Neuronal stem cell (in vitro differentiated cells): Measurements from ENCODE around the gene ANGPT4.

Experiments
- DNase-seq: peaks from one replicate; pipeline ENCODE4 v3.0.0-alpha.2; 2013; ENCODE audit warnings: low spot score
- H2AFZ ChIP-seq: one replicate; pipeline ENCODE4 v1.6.1; 2013; ENCODE audit warnings: mild to moderate bottlenecking, low read length, inconsistent platforms
- H2AK5ac ChIP-seq: 2 replicates; pipeline ENCODE4 v1.6.1; 2013; ENCODE audit warnings: low read depth, mild to moderate bottlenecking, inconsistent platforms, low read length, moderate library complexity, mixed read lengths
- H2BK120ac ChIP-seq: 2 replicates; pipeline ENCODE4 v1.6.1; 2013; ENCODE audit warnings: low read depth, mild to moderate bottlenecking, inconsistent platforms, low read length, moderate library complexity, mixed read lengths
- H2BK12ac ChIP-seq: one replicate; pipeline ENCODE4 v1.6.1; 2013; ENCODE audit warnings: low read length, inconsistent platforms
- H2BK15ac ChIP-seq: 2 replicates; pipeline ENCODE4 v1.6.1; 2013; ENCODE audit warnings: mild to moderate bottlenecking, low read length, inconsistent platforms, mixed read lengths
- H2BK5ac ChIP-seq: one replicate; pipeline ENCODE4 v1.6.1; 2013; ENCODE audit warnings: inconsistent platforms, mild to moderate bottlenecking, low read length, moderate library complexity
- H3K14ac ChIP-seq: one replicate; pipeline ENCODE4 v1.6.1; 2013; ENCODE audit warnings: low read length, inconsistent platforms
- H3K18ac ChIP-seq: 2 replicates; pipeline ENCODE4 v1.6.1; 2013; ENCODE audit warnings: low read length, inconsistent platforms
- H3K23ac ChIP-seq: 2 replicates; pipeline ENCODE4 v1.6.1; 2013; ENCODE audit warnings: low read depth, mild to moderate bottlenecking, mixed read lengths, low read length, inconsistent platforms; ENCODE audit not compliant: poor library complexity
- H3K27ac ChIP-seq: replicated peaks from 3 replicates; pipeline ENCODE4 v1.5.1; 2013; ENCODE audit warnings: low read length, inconsistent platforms
- H3K27me3 ChIP-seq, 3 experiments: 2 replicates each; pipeline ENCODE4 v1.6.1; 2013; ENCODE audit warnings: low read length in 3 of 3, mild to moderate bottlenecking in 2 of 3, inconsistent platforms in 1 of 3, low read depth in 1 of 3, mixed read lengths in 1 of 3, moderate library complexity in 1 of 3; ENCODE audit not compliant: control insufficient read depth in 3 of 3, insufficient read depth in 3 of 3
- H3K36me3 ChIP-seq, 2 donors: replicated peaks in 1 of 2; 2 replicates each; pipeline ENCODE4 v1.6.1; 2013; ENCODE audit warnings: low read length in 2 of 2; ENCODE audit not compliant: control insufficient read depth in 2 of 2, insufficient read depth in 2 of 2
- H3K4ac ChIP-seq: 2 replicates; pipeline ENCODE4 v1.6.1; 2013; ENCODE audit warnings: inconsistent platforms, mild to moderate bottlenecking, low read length, moderate library complexity
- H3K4me1 ChIP-seq, 2 donors: 1 replicate in 1 of 2; 2 replicates in 1 of 2; pipeline ENCODE4 v1.6.1; 2013; ENCODE audit warnings: low read length in 2 of 2, low read depth in 1 of 2; ENCODE audit not compliant: control insufficient read depth in 2 of 2, insufficient read depth in 1 of 2
- H3K4me2 ChIP-seq: one replicate; pipeline ENCODE4 v1.6.1; 2013; ENCODE audit warnings: mild to moderate bottlenecking, low read length, inconsistent platforms; ENCODE audit not compliant: insufficient read depth, poor library complexity, severe bottlenecking
- H3K4me3 ChIP-seq, 2 donors: 2 replicates each; pipeline ENCODE4 v1.5.1; 2013; ENCODE audit warnings: low read length in 2 of 2, mild to moderate bottlenecking in 2 of 2, inconsistent platforms in 1 of 2, moderate library complexity in 1 of 2
- H3K79me1 ChIP-seq: one replicate; pipeline ENCODE4 v1.6.1; 2013; ENCODE audit warnings: low read depth, mild to moderate bottlenecking, inconsistent platforms, low read length, moderate library complexity
- H3K9ac ChIP-seq: one replicate; pipeline ENCODE4 v1.6.1; 2013; ENCODE audit warnings: mild to moderate bottlenecking, low read depth, low read length, inconsistent platforms; ENCODE audit not compliant: poor library complexity
- H3K9me3 ChIP-seq, 2 donors: replicated peaks in 1 of 2; 2 replicates each; pipeline versions ENCODE3 to v1.6.1; 2013; ENCODE audit warnings: low read length in 2 of 2, mild to moderate bottlenecking in 2 of 2, inconsistent platforms in 1 of 2, low read depth in 1 of 2, mixed read lengths in 1 of 2, moderate library complexity in 1 of 2; ENCODE audit not compliant: control insufficient read depth in 2 of 2, insufficient read depth in 1 of 2
- H4K8ac ChIP-seq: one replicate; pipeline ENCODE4 v1.6.1; 2013; ENCODE audit warnings: low read depth, mild to moderate bottlenecking, inconsistent platforms, low read length, moderate library complexity
- H4K91ac ChIP-seq: one replicate; pipeline ENCODE4 v1.6.1; 2013; ENCODE audit warnings: low read length, low read depth, mild to moderate bottlenecking, inconsistent platforms; ENCODE audit not compliant: poor library complexity
- WGBS, 2 donors: extraction: QIAGEN DNeasy Blood & Tissue Kit; methylation state at CpG; one replicate each; pipeline ENCODE4 v1.1.7; 2013; ENCODE audit warnings: missing lambda C conversion rate in 2 of 2, mixed read lengths in 1 of 2; ENCODE audit not compliant: insufficient read length in 2 of 2, insufficient replicate concordance in 1 of 2; ENCODE audit errors: extremely low coverage in 2 of 2; 5-methylcytosine and 5-hydroxymethylcytosine counted together

Gene ANGPT4

DNA sequence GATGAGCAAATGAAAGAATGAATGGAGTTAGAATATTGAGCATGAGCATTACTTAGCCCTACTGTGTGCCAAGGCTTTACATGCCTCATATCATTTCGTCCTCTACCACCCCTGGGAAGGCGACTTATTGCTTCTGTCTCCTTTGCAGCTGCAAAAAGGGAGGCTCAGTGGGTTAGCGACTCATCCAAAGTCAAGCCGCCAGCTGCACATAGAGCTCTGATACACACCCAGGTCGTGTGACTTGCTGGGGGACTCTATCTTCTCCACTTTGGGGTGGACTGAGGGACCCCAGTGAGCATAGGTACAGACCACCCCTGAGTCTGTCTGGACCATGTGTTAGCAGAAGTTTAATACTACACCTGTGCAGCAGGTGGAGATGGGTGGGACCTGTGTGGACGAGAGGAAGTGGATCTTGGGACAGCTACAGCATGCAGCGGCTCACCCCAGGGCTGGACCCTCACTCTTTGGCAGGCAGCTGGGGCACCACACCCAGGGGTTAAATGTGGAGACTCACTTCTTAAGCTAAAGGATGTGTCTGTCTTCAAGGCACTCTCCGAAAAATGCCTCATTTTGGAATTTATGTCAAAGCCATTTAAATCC, 36.2 kb upstream of the ANGPT4 start:
- peaks cover 0 to 4% (median 0%) of the 10 kb centered on the region in 3 experiments for H3K27me3 ChIP-seq

DNA sequence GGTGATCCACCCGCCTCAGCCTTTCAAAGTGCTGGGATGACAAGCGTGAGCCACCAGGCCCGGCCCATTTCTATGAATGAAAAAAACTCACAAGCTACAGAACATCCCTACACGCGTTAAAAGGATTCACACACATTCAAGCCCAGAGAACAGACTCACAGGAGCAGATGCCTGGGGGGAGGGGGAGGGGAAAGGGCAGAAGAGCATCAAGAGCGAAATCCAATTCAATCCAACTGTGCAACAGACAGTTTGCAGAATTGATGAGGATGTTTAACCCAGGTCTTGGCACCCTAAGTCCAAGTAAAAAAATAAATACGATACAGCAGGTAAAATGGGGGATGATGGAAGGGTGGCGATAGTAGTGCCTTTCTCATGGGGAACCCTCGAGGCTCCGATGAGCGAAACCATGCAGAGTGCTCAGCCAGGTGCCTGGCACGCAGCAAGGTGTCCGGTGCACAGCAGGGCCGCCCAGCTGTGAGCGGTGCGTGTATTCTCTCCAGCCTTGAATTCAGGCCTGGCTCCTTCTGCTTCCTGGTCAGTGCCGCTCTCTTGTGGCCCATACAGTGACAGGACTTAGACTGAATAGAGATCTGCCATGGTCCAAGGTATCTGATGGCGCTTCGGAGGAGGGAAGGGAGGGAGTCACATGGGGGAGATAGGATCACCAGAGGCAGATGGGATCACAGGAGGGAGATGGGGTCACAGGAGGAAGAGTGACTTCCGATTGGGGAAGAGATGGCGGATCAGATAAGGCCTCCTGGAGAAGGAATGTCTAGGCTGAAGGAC, 35.4 kb upstream of the ANGPT4 start:
- Histone ChIP-seq H3K4me1 (peaks cover 0 to 2% of the 10 kb centered on the region in 2 donors), H3K79me1 (no peaks in the 10 kb centered on the region), H3K4ac (no peak overlapping the region), H3K9me3 (no peaks in the 10 kb centered on the region), H3K9ac (no peak overlapping the region), H2AK5ac (no peak overlapping the region), H3K23ac (no peak overlapping the region), H2AFZ (no peak overlapping the region), H3K27ac (no peak overlapping the region), H2BK5ac (no peak overlapping the region), H3K4me2 (no peak overlapping the region), H4K91ac (no peak overlapping the region), H3K36me3 (no peaks in the 10 kb centered on the region), H3K4me3 (peak overlapping the region in 1 of 2 donors; percentile 53), H2BK15ac (no peak overlapping the region), H3K18ac (no peak overlapping the region), H3K27me3 (peaks cover 0 to 5% (median 0%) of the 10 kb centered on the region in 3 experiments), H2BK12ac (no peak overlapping the region), H4K8ac (no peak overlapping the region), H2BK120ac (no peak overlapping the region), H3K14ac (no peak overlapping the region)
- WGBS, 2 donors: no CpG with 5 or more reads among the region's 21 CpGs
- no peak for DNase-seq

More for the DNA sequence above, 36.2 kb upstream of the ANGPT4 start:
- Histone ChIP-seq H2BK120ac (no peak overlapping the region), H2AK5ac (no peak overlapping the region), H2BK15ac (no peak overlapping the region), H3K18ac (no peak overlapping the region), H3K4ac (no peak overlapping the region), H3K9me3 (no peaks in the 10 kb centered on the region), H3K23ac (no peak overlapping the region), H3K9ac (no peak overlapping the region), H3K4me3 (no peak overlapping the region), H3K4me1 (peaks cover 0 to 2% of the 10 kb centered on the region in 2 donors), H4K8ac (no peak overlapping the region), H4K91ac (no peak overlapping the region), H3K36me3 (no peaks in the 10 kb centered on the region), H2BK5ac (no peak overlapping the region), H3K4me2 (no peak overlapping the region), H3K27ac (no peak overlapping the region), H3K79me1 (no peaks in the 10 kb centered on the region), H2AFZ (no peak overlapping the region), H2BK12ac (no peak overlapping the region), H3K14ac (no peak overlapping the region)
- WGBS, 2 donors: no CpG with 5 or more reads among the region's 8 CpGs
- no peak for DNase-seq

DNA sequence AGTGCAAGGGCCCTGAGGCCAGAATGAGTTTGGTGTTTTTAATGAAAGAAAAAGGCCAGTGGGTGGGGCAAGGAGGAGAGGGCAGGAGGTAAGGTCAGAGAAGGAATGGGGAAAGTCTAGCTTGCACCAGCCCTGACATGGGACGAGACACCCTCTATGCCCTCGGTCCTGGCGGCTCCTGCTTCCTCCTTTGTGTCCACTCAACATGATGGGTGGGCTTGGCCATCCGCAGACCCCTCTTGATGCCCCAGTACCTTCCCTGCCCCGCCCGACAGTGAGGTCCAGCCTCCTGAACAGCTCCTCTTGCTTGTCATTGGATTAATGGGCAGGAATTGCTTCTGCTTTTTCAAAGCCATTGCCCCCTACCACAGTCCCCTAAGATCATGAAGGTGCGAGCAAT, 33.6 kb upstream of the ANGPT4 start:
- peak overlapping the region; percentile 69 for H4K91ac ChIP-seq
- no peak overlapping the region for H3K27ac ChIP-seq
- H3K36me3 ChIP-seq: no peaks in the 10 kb centered on the region
- H2AK5ac ChIP-seq: no peak overlapping the region
- no peak for DNase-seq
- H3K9ac ChIP-seq: no peak overlapping the region
- no peak overlapping the region for H3K14ac ChIP-seq
- no peak overlapping the region for H2BK120ac ChIP-seq
- no peak overlapping the region for H3K4me2 ChIP-seq
- H2BK12ac ChIP-seq: no peak overlapping the region
- no peak overlapping the region for H3K4ac ChIP-seq
- H2BK5ac ChIP-seq: peak overlapping the region; percentile 71
- H3K9me3 ChIP-seq: no peaks in the 10 kb centered on the region
- no peak overlapping the region for H3K23ac ChIP-seq
- peak overlapping the region; percentile 45 for H3K18ac ChIP-seq
- peaks cover 0 to 6% of the 10 kb centered on the region in 2 donors for H3K4me1 ChIP-seq
- no peak overlapping the region for H2AFZ ChIP-seq
- WGBS, 2 donors: no CpG with 5 or more reads among the region's 7 CpGs
- peaks cover 2% of the 10 kb centered on the region for H3K79me1 ChIP-seq
- no peak overlapping the region for H3K4me3 ChIP-seq
- H4K8ac ChIP-seq: no peak overlapping the region
- no peak overlapping the region for H2BK15ac ChIP-seq
- H3K27me3 ChIP-seq: peaks cover 0 to 8% (median 0%) of the 10 kb centered on the region in 3 experiments

DNA sequence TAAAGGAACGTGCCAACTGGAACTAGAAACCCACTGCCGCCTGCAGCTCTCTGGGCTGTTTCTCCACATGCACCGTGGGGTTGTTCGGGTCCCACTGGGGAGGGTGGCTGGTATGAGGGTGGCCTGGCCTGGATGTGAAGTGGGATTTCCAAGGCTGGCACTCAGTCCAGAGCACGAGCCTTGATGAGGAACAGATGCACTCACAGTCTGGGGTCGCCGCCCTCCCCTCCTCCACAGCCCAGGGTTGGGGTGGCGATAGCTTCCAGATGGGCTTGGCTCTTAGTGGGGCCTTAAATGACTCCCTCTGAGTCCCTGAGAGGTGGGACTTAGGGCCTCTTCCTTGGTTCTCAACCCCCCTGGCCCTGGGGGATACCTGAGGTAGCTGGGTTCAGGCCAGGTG, 30.7 kb upstream of the ANGPT4 start:
- no peak overlapping the region for H3K14ac ChIP-seq

More for the DNA sequence above, 30.7 kb upstream of the ANGPT4 start:
- Histone ChIP-seq H2BK5ac (no peak overlapping the region), H2BK15ac (no peak overlapping the region), H3K23ac (no peak overlapping the region), H3K27ac (no peak overlapping the region), H3K9ac (no peak overlapping the region), H3K27me3 (peaks cover 0 to 8% (median 0%) of the 10 kb centered on the region in 3 experiments), H2AK5ac (no peak overlapping the region), H4K8ac (no peak overlapping the region), H3K4me1 (peaks cover 0 to 9% of the 10 kb centered on the region in 2 donors), H3K4ac (no peak overlapping the region), H2BK120ac (no peak overlapping the region), H2AFZ (no peak overlapping the region), H4K91ac (no peak overlapping the region), H3K36me3 (no peaks in the 10 kb centered on the region), H3K4me2 (no peak overlapping the region), H3K79me1 (peaks cover 2% of the 10 kb centered on the region), H3K4me3 (no peak overlapping the region), H3K18ac (no peak overlapping the region), H3K9me3 (no peaks in the 10 kb centered on the region), H2BK12ac (no peak overlapping the region)
- WGBS, 2 donors: no CpG with 5 or more reads among the region's 8 CpGs
- DNase-seq: no peak
